ENCODE data around the gene LILRA1. TPM values are rescaled to one million over a fixed set of nuclear protein-coding genes. Genes with fewer than 3 reads are reported as not detected.
"Not testable (repeated sequence)": the region's sequence is repeated elsewhere in the genome, so short reads cannot be mapped to it uniquely, and the experiment has no call there.

The LILRA1 gene
- total RNA-seq, 4 donors from 2014 or later = not detected

GRCh38 chr19:54620464-54620863 lies 27.0 kb downstream of the LILRA1 start:
- H3K4me1 ChIP-seq = no peaks in the 10 kb centered on the region
- no peaks in the 10 kb centered on the region for H3K36me3 ChIP-seq
- no peak for DNase-seq (ENCODE audit: low spot score in 2 of 2)
- H3K27me3 ChIP-seq = no peaks in the 10 kb centered on the region
- 62% methylated on average over 4 of the region's 4 CpGs for WGBS
- TF ChIP-seq EP300 (IDR thresholded peaks at IDR 0.05) (no peak), POLR2A (IDR thresholded peaks at IDR 0.05) (no peak), CTCF (IDR thresholded peaks at IDR 0.05) (no peak), POLR2AphosphoS5 (IDR thresholded peaks at IDR 0.05) (no peak)
- no peak overlapping the region for H3K4me3 ChIP-seq
- no peaks in the 10 kb centered on the region for H3K9me3 ChIP-seq
- no peak overlapping the region for H3K27ac ChIP-seq

GRCh38 chr19:54622431-54622830 lies 29.0 kb downstream of the LILRA1 start:
- no peaks in the 10 kb centered on the region for H3K9me3 ChIP-seq
- no peaks in the 10 kb centered on the region for H3K4me1 ChIP-seq
- WGBS = 76% methylated on average over 4 of the region's 4 CpGs
- no peaks in the 10 kb centered on the region for H3K36me3 ChIP-seq
- H3K27me3 ChIP-seq = no peaks in the 10 kb centered on the region
- H3K4me3 ChIP-seq = no peak overlapping the region
- no peak for TF ChIP-seq POLR2AphosphoS5 (IDR thresholded peaks at IDR 0.05)
- no peak for TF ChIP-seq EP300 (IDR thresholded peaks at IDR 0.05)
- H3K27ac ChIP-seq = no peak overlapping the region
- DNase-seq (ENCODE audit: low spot score in 2 of 2) = no peak

- H3K4me3 ChIP-seq; DNase-seq (ENCODE audit: low spot score in 2 of 2); H3K9me3 ChIP-seq; H3K27ac ChIP-seq; H3K36me3 ChIP-seq; H3K27me3 ChIP-seq; H3K4me1 ChIP-seq: not testable (repeated sequence)
- WGBS = no CpG with 5 or more reads among the region's 10 CpGs
These were observed 30.8 kb downstream of the LILRA1 start for GRCh38 chr19:54624234-54624633.

- H3K27ac ChIP-seq; H3K36me3 ChIP-seq; H3K9me3 ChIP-seq; H3K27me3 ChIP-seq; DNase-seq (ENCODE audit: low spot score in 2 of 2); H3K4me1 ChIP-seq; H3K4me3 ChIP-seq: not testable (repeated sequence)
- WGBS = 82% methylated on average over 8 of the region's 15 CpGs
These were observed 31.7 kb downstream of the LILRA1 start for GRCh38 chr19:54624934-54625730.

GRCh38 chr19:54626757-54627156 lies 33.3 kb downstream of the LILRA1 start:
- DNase-seq (ENCODE audit: low spot score in 2 of 2) = no peak
- H3K36me3 ChIP-seq = no peaks in the 10 kb centered on the region
- H3K4me3 ChIP-seq = no peak overlapping the region
- no peaks in the 10 kb centered on the region for H3K9me3 ChIP-seq
- peaks cover 4% of the 10 kb centered on the region for H3K27me3 ChIP-seq
- no peak overlapping the region for H3K27ac ChIP-seq
- WGBS = 83% methylated on average over 8 of the region's 8 CpGs
- no peaks in the 10 kb centered on the region for H3K4me1 ChIP-seq
- no peak for TF ChIP-seq POLR2AphosphoS5 (IDR thresholded peaks at IDR 0.05)
- TF ChIP-seq EP300 (IDR thresholded peaks at IDR 0.05) = no peak
- no peak for TF ChIP-seq CTCF (IDR thresholded peaks at IDR 0.05)
- no peak for TF ChIP-seq POLR2A (IDR thresholded peaks at IDR 0.05)

GRCh38 chr19:54627912-54628311 lies 34.5 kb downstream of the LILRA1 start:
- 59% methylated on average over 4 of the region's 4 CpGs for WGBS

GRCh38 chr19:54630262-54630661 lies 36.8 kb downstream of the LILRA1 start, which contains the start of gene LILRB1:
Gene LILRB1 (plus strand): TSS chr19:54630484. CDS start chr19:54631074, 590 bp downstream.
- not testable (repeated sequence) for DNase-seq (ENCODE audit: low spot score in 2 of 2); H3K4me3 ChIP-seq; H3K36me3 ChIP-seq; H3K9me3 ChIP-seq; H3K27ac ChIP-seq; H3K4me1 ChIP-seq
- 66% methylated on average over 9 of the region's 9 CpGs for WGBS
- H3K27me3 ChIP-seq = peaks cover 20% of the 10 kb centered on the region

More at GRCh38 chr19:54627912-54628311, 34.5 kb downstream of the LILRA1 start:
- H3K4me1 ChIP-seq; H3K36me3 ChIP-seq; H3K4me3 ChIP-seq; H3K27me3 ChIP-seq; H3K27ac ChIP-seq; DNase-seq (ENCODE audit: low spot score in 2 of 2); H3K9me3 ChIP-seq: not testable (repeated sequence)

GRCh38 chr19:54630782-54631181 lies 37.4 kb downstream of the LILRA1 start:
- no peak for DNase-seq (ENCODE audit: low spot score in 2 of 2)
- Histone ChIP-seq H3K4me1 (no peaks in the 10 kb centered on the region), H3K4me3 (no peak overlapping the region), H3K27ac (no peak overlapping the region), H3K9me3 (no peaks in the 10 kb centered on the region), H3K27me3 (peaks cover 23% of the 10 kb centered on the region), H3K36me3 (no peaks in the 10 kb centered on the region)
- TF ChIP-seq POLR2A (IDR thresholded peaks at IDR 0.05) = no peak
- no peak for TF ChIP-seq POLR2AphosphoS5 (IDR thresholded peaks at IDR 0.05)
- no peak for TF ChIP-seq EP300 (IDR thresholded peaks at IDR 0.05)
- TF ChIP-seq CTCF (IDR thresholded peaks at IDR 0.05) = no peak
- 42% methylated on average over 5 of the region's 6 CpGs for WGBS

GRCh38 chr19:54631489-54632337 lies 38.3 kb downstream of the LILRA1 start:
- 64% methylated on average over 18 of the region's 23 CpGs for WGBS
- not testable (repeated sequence) for DNase-seq (ENCODE audit: low spot score in 2 of 2); H3K36me3 ChIP-seq; H3K27ac ChIP-seq; H3K4me3 ChIP-seq; H3K4me1 ChIP-seq; H3K9me3 ChIP-seq
- H3K27me3 ChIP-seq = peaks cover 23% of the 10 kb centered on the region

GRCh38 chr19:54632517-54632916 lies 39.1 kb downstream of the LILRA1 start:
- H3K27me3 ChIP-seq = peaks cover 23% of the 10 kb centered on the region

More at GRCh38 chr19:54632517-54632916, 39.1 kb downstream of the LILRA1 start:
- not testable (repeated sequence) for H3K4me3 ChIP-seq; DNase-seq (ENCODE audit: low spot score in 2 of 2); H3K9me3 ChIP-seq; H3K27ac ChIP-seq; H3K36me3 ChIP-seq; H3K4me1 ChIP-seq
- WGBS = 83% methylated on average over 12 of the region's 16 CpGs

All from suprapubic skin (tissue), 4 donors.